HG02852 (cell line): ENCODE results near the gene MRO.
"Not testable (repeated sequence)": the region's sequence is repeated elsewhere in the genome, so short reads cannot be mapped to it uniquely, and the experiment has no call there.

Experiments used
- ATAC-seq: cut with Tn5 transposase; IDR thresholded peaks from one replicate; pipeline ENCODE4 v1.9.1; 2021; ENCODE audit warnings: mild to moderate bottlenecking, moderate library complexity; ENCODE audit not compliant: unreplicated experiment

MRO gene

GRCh38 chr18:50793641-50794565, 25.9 kb downstream of the MRO start:
- ATAC-seq = no peak

DNA sequence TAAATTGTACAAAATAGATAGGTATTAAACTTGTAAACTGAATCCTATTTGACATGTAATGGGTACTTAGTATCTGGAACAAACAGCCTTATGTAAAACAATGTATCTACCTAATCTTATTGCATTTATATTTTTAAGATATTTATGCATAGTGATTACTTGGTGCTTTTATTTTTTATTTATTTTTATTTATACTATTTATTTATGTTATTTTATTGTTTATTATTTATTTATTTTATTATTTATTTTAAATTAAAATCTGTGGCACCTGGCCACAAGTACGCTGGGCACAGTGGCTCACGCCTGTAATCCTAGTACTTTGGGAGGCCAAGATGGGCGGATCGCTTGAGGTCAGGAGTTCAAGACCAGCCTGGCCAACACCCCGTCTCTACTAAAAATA, 26.9 kb downstream of the MRO start:
- ATAC-seq = no peak

DNA sequence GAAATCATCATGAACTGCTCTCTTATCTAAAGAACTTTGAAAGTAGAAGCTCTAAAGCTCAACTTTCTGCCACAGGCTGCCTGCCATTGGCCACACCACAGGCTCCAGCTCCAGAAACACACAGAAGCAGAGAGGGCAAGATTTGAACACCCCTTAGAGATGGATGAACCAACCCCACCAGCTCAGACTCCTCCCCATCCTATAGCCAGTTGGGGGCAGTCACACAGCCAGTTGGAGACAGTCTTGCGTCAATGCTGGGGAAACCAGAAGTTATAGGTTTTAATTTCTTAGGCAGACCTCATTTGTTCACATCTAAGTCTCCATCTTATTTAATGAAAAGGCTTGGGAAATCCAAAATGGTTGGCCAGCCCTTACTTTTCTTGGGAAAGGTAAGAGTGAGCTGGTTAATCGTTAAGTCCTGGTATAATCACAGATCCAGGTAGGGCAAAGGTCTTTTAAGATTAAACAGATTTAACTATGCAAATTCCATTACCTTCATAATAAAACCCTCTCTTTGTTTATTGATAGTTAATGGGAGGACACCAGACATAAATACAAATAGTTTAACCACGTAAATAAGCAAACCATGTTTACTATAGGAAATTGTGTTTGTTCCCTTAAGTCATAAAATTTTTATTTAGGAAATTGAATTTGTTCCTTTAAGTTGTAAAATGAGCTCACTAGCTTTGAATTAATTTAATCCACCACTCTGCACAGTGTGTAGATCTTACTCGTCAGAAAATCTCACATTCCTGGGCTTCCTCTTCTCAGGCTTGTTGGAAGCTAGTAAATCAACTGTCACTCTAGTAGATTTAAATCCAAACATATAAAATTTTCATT, 28.0 kb downstream of the MRO start:
- no peak for ATAC-seq

GRCh38 chr18:50790948-50791347, 28.9 kb downstream of the MRO start:
- ATAC-seq = no peak

DNA sequence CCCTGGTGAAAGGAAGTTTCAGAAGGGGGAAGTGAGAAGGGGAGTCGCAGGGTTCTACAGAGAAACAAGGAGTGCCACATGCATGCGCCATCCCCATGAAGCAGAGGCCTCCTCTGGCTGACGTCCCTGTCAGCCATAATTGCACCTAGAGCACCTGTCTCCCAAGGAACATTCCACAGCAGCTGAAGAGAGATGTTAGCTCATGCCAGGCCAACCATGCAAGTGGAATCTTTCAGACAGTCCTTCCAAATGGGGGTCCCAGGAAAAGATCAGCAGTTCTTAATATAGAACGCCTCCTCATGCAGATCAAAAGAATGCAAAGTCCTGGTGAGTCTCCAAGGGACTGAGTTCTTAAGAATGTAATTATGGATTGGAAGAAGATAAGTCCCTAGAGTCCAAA, 29.6 kb downstream of the MRO start:
- no peak for ATAC-seq

GRCh38 chr18:50788284-50788683, 31.5 kb downstream of the MRO start:
- no peak for ATAC-seq

DNA sequence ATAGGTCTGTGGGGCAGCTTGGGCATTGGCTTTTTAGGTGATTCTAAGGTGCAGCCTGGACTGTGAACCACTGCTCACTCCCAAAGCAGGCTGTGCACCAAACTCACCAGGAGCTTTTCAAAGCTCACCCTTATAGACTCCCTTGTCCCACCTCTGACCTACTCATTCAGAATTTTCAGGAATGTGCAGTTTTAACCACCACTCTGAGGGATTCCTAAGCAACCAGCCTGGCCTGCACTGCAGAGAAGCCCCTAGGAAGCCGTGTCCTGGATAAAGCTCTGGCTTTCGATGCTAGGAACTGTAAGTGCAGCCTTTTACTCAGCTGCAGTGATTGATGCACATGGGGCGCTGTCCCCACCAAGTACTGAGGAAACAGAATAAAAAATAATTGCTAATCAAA, 33.0 kb downstream of the MRO start:
- no peak for ATAC-seq

GRCh38 chr18:50783553-50783952, 36.3 kb downstream of the MRO start:
- ATAC-seq = no peak

DNA sequence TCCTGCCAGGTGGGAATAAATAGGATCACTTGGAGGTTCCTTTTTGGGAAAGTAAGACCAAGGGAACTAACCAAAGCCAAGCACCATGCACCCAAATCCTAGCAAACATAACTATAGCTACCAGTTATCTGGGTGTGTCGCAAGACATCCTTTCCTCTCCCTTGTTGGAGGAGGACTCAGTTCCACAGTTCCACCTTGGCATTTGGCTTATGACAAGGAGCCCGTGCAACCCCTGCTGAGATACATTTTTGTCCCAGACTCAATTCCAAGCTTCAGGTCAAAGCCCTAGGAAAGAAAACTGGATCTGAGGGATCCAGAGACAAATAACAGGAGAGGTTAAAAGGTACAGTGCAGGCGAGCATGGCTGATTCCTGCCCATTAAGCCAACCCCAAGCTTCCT, 40.8 kb downstream of the MRO start:
- ATAC-seq = not testable (repeated sequence)

- no peak for ATAC-seq
These were observed 43.4 kb downstream of the MRO start for GRCh38 chr18:50776383-50776782.

DNA sequence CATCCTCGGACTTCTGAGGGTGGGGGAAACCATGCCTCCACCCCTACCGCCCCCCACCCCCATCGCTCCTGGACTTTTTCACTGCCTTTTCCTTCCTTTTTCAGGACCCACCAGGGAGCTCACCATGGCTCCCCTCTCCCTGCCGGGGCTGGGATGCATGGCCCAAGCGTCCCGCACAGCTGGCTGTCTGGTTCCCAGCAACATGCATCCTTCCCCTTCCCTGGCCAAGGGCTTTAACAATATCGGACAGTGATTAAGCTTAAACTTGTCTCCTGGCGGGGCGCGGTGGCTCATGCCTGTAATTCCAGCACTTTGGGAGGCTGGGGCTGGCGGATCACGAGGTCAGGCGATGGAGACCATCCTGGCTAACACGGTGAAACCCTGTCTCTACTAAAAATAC, 44.1 kb downstream of the MRO start:
- no peak for ATAC-seq

GRCh38 chr18:50775207-50775606, 44.6 kb downstream of the MRO start:
- no peak for ATAC-seq

DNA sequence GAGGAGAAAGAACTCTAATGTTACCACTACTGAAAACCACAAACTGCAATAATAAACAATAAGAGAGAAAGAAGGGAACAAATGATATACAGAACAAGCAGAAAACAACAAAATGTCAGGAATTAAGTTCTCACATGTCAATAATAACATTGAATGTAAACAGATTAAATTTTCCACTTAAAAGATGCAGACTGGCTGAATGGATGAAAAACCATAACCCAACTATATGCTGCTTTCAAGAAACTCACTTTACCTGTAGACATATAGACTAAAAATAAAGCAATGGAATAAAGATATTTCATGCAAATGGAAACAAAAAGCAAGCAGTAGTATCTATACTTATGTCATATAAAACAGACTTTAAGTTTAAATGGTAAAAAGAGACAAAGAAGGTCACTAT, 50.4 kb downstream of the MRO start:
- ATAC-seq = no peak

DNA sequence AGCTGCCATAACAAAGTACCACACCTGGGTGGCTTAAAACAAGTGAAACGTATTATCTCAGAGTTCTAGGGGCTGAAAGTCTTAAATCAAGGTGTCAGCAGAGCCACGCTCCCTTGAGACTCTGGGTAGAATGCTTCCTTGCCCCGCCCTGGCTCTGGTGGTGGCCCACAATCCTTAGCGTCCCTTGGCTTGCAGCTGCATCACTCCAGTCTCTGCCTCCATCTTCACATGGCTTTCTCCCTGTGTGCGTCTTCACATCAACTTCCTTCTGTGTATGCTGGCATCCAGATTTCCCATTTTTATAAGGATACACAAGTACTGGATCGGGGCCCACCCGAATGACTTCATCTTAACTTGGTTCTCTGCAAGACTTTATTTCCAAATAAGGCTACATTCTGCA, 62.5 kb downstream of the MRO start:
- no peak for ATAC-seq

DNA sequence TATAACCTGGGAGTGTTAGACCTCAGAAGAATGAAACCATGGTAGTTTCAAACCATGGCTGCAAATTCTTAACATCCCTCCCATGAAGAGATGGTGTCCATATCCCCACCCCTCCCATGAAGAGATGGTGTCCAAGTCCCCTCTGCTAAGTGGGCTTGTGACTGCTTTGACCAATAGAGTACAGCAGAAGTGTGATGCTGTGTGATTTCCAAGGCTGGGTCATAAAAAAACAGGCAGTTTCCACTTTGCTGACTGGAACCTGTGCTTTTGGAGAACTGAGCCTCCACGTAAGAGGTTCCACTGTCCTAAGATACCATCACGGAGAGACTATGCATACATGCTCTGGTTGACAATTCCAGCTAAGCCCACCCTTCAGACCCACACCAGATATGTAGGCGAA, 65.5 kb downstream of the MRO start:
- ATAC-seq = no peak

GRCh38 chr18:50753311-50753710, 66.5 kb downstream of the MRO start:
- ATAC-seq = no peak

GRCh38 chr18:50751947-50752346, 67.9 kb downstream of the MRO start:
- no peak for ATAC-seq

- ATAC-seq = no peak
These were observed 68.3 kb downstream of the MRO start for GRCh38 chr18:50751490-50751889.

DNA sequence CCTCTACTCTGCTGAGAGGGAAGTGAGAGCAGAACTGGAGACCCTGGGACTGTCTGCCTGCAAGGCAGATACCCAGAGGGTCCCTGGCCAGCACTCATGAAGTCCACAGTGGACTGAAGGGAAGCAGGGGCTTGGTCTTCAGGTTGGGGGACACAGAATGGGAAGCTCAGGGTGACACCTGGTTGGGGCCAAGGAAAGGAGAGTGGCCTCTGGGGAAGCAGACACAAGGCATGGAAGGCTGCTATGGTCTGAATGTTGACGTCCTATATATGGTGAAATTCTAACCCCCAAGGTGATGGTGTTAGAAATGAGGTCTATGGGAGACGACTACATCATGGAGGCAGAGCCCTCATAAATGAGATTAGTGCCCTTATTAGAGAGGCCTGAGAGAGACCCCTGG, 69.3 kb downstream of the MRO start:
- ATAC-seq = no peak

- no peak for ATAC-seq
These were observed 69.9 kb downstream of the MRO start for GRCh38 chr18:50749945-50750344.

GRCh38 chr18:50749421-50749820, 70.4 kb downstream of the MRO start:
- no peak for ATAC-seq
